ENCODE measurements around the gene PLA2G4F. TPM values are rescaled to one million over a fixed set of nuclear protein-coding genes. Genes with fewer than 3 reads are reported as not detected.

Gene PLA2G4F
- total RNA-seq, 1 experiment from 2014 or later: not detected

- H3K4me1 Mint-ChIP-seq: no peaks in the 10 kb centered on the region; a peak in 1 of 4 replicates
- Histone ChIP-seq H3K27ac (ENCODE audit: insufficient read length, low read depth, low read length) (no peak overlapping the region), H3K79me1 (ENCODE audit: insufficient read depth, low read depth, low read length, poor library complexity, severe bottlenecking) (no peaks in the 10 kb centered on the region), H3K4ac (ENCODE audit: low read depth, low read length) (no peak overlapping the region), H2AK5ac (ENCODE audit: insufficient read length, low read length) (no peak overlapping the region), H2BK12ac (ENCODE audit: insufficient read length, low read depth, low read length) (no peak overlapping the region), H3K18ac (ENCODE audit: insufficient read length, low read depth, low read length) (no peak overlapping the region), H3T11ph (ENCODE audit: low read length) (no peak overlapping the region), H4K91ac (ENCODE audit: insufficient read length, low read depth, low read length) (no peak overlapping the region), H2BK15ac (ENCODE audit: low read depth, low read length) (no peak overlapping the region), H3K27me3 (ENCODE audit: insufficient read depth, low read length) (no peaks in the 10 kb centered on the region), H4K5ac (ENCODE audit: insufficient read length, low read depth, low read length) (no peak overlapping the region), H2BK5ac (ENCODE audit: insufficient read length, low read length) (no peak overlapping the region), H3K9ac (ENCODE audit: extremely low read depth, insufficient read length, low read length) (no peak overlapping the region), H3K9me3 (ENCODE audit: control insufficient read depth, low read depth, low read length) (no peaks in the 10 kb centered on the region), H3K56ac (ENCODE audit: insufficient read length, low read depth, low read length) (no peak overlapping the region), H4K8ac (replicated peaks; ENCODE audit: insufficient read length, low read depth, low read length) (no peak overlapping the region), H3K14ac (ENCODE audit: insufficient read depth, low read length) (no peak overlapping the region), H3K4me1 (ENCODE audit: insufficient read depth, low read length) (no peaks in the 10 kb centered on the region), H2BK20ac (ENCODE audit: low read depth, low read length, poor library complexity, severe bottlenecking) (no peak overlapping the region), H3K4me2 (ENCODE audit: insufficient read depth, insufficient read length, low read length) (no peak overlapping the region), H3K23ac (ENCODE audit: insufficient read length, low read depth, low read length) (no peak overlapping the region), H3K23me2 (ENCODE audit: insufficient read length, low read depth, low read length, poor library complexity, severe bottlenecking) (no peaks in the 10 kb centered on the region), H2BK120ac (ENCODE audit: low read depth, low read length, poor library complexity, severe bottlenecking) (no peak overlapping the region), H3K79me2 (ENCODE audit: insufficient read depth, low read length) (no peaks in the 10 kb centered on the region), H4K20me1 (ENCODE audit: control insufficient read depth, insufficient read depth, insufficient read length) (no peaks in the 10 kb centered on the region), H2AFZ (ENCODE audit: low read length) (no peak overlapping the region)
- no peak for TF ChIP-seq CTCF (conservative IDR thresholded peaks at IDR 0.05)
- peak overlapping the region in 1 of 3 experiments; percentile 35; a peak in 1 of 7 replicates for H3K27ac Mint-ChIP-seq
- H3K27me3 Mint-ChIP-seq (ENCODE audit: low read depth): peaks cover 5% of the 10 kb centered on the region; the same call in 1 of the 2 replicates
- no peak for DNase-seq
- peaks cover 0 to 2% (median 0%) of the 10 kb centered on the region in 3 experiments; a peak in 1 of 7 replicates for H3K36me3 Mint-ChIP-seq (ENCODE audit: insufficient read depth in 1 of 3, low read depth in 3 of 3)
- WGBS (ENCODE audit: extremely low coverage, insufficient read length, low lambda C conversion rate): no CpG with 5 or more reads among the region's 7 CpGs
- H3K4me3 Mint-ChIP-seq: no peak overlapping the region
- H3K9me3 Mint-ChIP-seq: peaks cover 9 to 11% of the 10 kb centered on the region in 2 experiments
Observed at GRCh38 chr15:42141246-42141645, 15.2 kb downstream of the PLA2G4F start.
